HEK293T (cell line): ENCODE results near the gene CHAF1B.

Source experiments
- FOXA1 ChIP-seq: fragments of 450-650 bp; IDR thresholded peaks from 2 replicates; pipeline ENCODE4 v1.6.1; 2016; ENCODE audit warnings: mild to moderate bottlenecking
- SUZ12 ChIP-seq: fragments of 450-650 bp; IDR thresholded peaks from 2 replicates; pipeline ENCODE4 v1.6.1; 2016; ENCODE audit warnings: mild to moderate bottlenecking

- TF ChIP-seq FOXA1 (no peak), SUZ12 (no peak)
Measured at GRCh38 chr21:36428761-36429432, 43.7 kb downstream of the CHAF1B start.
